ENCODE data around the gene TCAF1. TPM values are rescaled to one million over a fixed set of nuclear protein-coding genes. Genes with fewer than 3 reads are reported as not detected.

The TCAF1 gene
- total RNA-seq, 1 donor from 2014 or later, result 109 TPM

DNA sequence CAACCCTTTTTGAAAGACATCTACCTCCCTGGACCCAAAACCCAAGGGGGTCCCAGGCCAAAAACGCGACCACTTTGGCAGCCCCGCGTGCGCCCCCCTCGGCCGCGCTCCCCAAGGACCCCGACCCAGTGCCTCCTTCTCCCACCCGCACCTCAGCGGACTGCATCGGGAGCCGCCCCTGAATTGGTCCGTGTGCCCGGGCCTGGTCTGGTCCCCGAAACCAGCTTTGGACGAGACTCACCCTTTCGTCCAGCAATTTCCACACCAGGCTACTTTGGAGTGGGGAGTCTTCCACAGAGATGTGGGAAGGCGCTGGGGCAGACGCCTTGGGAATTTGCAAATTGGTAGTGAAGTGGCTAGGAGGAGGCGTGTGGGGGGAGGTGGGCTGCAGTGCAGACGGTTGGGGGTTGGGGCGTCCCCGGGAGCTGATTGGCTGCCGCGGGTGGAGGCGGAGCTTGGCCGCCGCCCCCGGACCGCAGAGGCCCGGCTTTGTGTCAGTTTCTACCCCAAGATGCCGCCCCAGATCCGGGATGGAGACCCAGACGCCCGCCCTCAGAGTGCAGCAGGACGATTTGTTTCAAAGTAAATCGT is 16.9 kb downstream of the TCAF1 start:
- peaks cover 11% of the 10 kb centered on the region for H3K36me3 Mint-ChIP-seq (ENCODE audit: low read depth)
- TF ChIP-seq, protein P1, sequence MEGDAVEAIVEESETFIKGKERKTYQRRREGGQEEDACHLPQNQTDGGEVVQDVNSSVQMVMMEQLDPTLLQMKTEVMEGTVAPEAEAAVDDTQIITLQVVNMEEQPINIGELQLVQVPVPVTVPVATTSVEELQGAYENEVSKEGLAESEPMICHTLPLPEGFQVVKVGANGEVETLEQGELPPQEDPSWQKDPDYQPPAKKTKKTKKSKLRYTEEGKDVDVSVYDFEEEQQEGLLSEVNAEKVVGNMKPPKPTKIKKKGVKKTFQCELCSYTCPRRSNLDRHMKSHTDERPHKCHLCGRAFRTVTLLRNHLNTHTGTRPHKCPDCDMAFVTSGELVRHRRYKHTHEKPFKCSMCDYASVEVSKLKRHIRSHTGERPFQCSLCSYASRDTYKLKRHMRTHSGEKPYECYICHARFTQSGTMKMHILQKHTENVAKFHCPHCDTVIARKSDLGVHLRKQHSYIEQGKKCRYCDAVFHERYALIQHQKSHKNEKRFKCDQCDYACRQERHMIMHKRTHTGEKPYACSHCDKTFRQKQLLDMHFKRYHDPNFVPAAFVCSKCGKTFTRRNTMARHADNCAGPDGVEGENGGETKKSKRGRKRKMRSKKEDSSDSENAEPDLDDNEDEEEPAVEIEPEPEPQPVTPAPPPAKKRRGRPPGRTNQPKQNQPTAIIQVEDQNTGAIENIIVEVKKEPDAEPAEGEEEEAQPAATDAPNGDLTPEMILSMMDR (IDR thresholded peaks at IDR 0.05), result peak; percentile 29
- H3K4me3 Mint-ChIP-seq (ENCODE audit: unreplicated experiment), result peak overlapping the region; percentile 86
- peak; percentile 96 for DNase-seq (ENCODE audit: low spot score)
- H3K27me3 Mint-ChIP-seq (ENCODE audit: low read depth), result no peaks in the 10 kb centered on the region
- peaks cover 50% of the 10 kb centered on the region for H3K4me1 Mint-ChIP-seq (ENCODE audit: low read depth)
- peak overlapping the region; percentile 81 for H3K27ac Mint-ChIP-seq (ENCODE audit: unreplicated experiment)
- H3K9me3 Mint-ChIP-seq (ENCODE audit: low read depth), result peaks cover 9% of the 10 kb centered on the region

DNA sequence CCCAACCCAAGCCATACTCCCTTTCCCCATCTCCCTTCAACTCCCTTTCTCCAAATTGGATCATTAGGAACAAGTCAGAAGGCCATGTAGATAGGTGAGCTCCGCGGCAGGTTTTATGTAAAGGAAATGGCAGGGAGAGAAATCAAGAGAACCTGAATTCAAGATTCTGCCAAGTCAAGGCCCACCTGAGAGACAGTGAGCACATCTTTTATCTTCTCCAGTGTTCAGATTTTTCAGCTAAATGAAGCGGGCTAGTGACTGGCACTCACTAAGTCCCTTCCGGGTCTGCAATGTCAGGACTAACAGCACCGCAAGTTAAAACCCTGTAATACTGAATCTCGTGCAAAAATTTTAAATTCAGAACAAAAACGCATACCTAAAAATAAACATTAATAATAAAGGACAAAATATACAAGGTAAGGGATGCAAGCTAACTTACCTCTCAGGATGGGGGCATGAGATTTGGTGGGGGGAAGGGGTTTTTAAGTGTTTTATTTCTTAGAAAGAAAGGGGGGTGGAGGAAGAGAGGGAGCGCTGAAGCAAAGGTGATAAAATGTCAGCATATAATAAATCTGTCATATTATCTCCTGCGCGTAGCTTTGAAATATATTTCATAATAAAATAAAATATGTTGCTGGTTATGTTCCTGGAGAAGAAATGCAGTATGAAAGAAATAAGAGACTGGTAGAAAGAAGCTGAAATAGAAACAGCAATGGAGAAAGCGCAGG is 17.6 kb downstream of the TCAF1 start:
- Mint-ChIP-seq H3K36me3 (ENCODE audit: low read depth) (peaks cover 12% of the 10 kb centered on the region), H3K27ac (ENCODE audit: unreplicated experiment) (peak overlapping the region; percentile 81), H3K9me3 (ENCODE audit: low read depth) (peaks cover 8% of the 10 kb centered on the region), H3K4me1 (ENCODE audit: low read depth) (peaks cover 57% of the 10 kb centered on the region), H3K4me3 (ENCODE audit: unreplicated experiment) (peak overlapping the region; percentile 86), H3K27me3 (ENCODE audit: low read depth) (no peaks in the 10 kb centered on the region)
- TF ChIP-seq, protein P1 (IDR thresholded peaks at IDR 0.05), result no peak
- DNase-seq (ENCODE audit: low spot score), result no peak

DNA sequence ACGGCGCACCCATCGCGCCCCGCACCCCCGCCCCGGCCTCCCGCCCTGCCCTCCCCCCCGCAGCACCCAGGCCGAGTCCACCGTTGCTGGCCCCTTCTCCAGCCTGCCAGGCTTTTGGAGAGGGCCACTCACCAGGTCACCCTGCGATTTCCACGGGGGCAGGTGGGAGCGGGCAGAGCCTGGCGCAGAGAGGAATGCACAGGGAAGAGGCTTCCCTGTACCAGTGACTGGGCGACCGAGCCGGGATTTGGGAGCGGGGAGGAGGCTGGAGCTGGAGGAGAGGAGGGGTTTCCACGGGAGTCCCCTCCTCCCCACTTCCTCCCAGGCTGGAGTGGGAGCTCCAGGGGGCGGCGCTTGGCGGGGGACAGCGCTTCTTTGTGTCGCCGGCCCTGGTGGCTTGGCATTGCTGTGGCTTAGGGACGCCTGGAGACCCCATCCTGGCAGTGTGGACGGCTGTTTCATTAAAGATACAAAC is 19.3 kb downstream of the TCAF1 start:
- Mint-ChIP-seq H3K36me3 (ENCODE audit: low read depth) (peaks cover 5% of the 10 kb centered on the region), H3K27ac (ENCODE audit: unreplicated experiment) (peak overlapping the region; percentile 94), H3K4me3 (ENCODE audit: unreplicated experiment) (peak overlapping the region; percentile 89), H3K9me3 (ENCODE audit: low read depth) (no peaks in the 10 kb centered on the region), H3K4me1 (ENCODE audit: low read depth) (peaks cover 63% of the 10 kb centered on the region), H3K27me3 (ENCODE audit: low read depth) (no peaks in the 10 kb centered on the region)
- peak; percentile 95 for DNase-seq (ENCODE audit: low spot score)
- TF ChIP-seq, protein P1 (IDR thresholded peaks at IDR 0.05), result no peak

DNA sequence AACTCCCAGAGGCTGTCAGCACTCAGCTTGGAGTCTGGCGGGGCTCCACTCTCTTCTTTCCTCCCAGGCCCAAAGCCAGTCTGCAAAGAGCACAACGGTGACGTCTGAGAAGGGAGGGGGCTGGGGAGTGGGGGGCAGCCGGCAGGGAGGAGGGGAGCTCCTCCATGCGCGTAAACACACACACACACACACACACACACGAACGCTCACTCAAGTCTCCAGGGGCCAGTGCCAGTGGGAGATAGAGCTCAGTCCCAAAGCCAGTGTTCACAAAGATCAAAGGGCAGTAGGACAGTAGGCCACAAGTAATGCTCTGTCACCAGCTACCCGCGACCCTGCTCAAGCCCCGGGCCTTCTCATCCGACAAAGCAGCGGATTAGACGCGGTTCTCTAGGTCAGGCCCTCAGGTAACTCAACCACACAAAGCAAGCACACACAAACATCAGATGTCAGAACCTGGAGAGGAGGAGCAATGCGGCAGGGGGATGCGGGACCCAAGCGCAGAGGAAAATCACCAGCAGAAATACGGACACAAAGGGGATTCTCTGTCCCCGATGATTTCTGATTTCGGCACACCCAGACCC is 19.9 kb downstream of the TCAF1 start:
- no peaks in the 10 kb centered on the region for H3K27me3 Mint-ChIP-seq (ENCODE audit: low read depth)
- TF ChIP-seq, protein P1 (IDR thresholded peaks at IDR 0.05), result no peak
- H3K27ac Mint-ChIP-seq (ENCODE audit: unreplicated experiment), result peak overlapping the region; percentile 90
- no peaks in the 10 kb centered on the region for H3K9me3 Mint-ChIP-seq (ENCODE audit: low read depth)
- peak overlapping the region; percentile 89 for H3K4me3 Mint-ChIP-seq (ENCODE audit: unreplicated experiment)
- H3K36me3 Mint-ChIP-seq (ENCODE audit: low read depth), result peaks cover 7% of the 10 kb centered on the region
- no peak for DNase-seq (ENCODE audit: low spot score)
- H3K4me1 Mint-ChIP-seq (ENCODE audit: low read depth), result peaks cover 62% of the 10 kb centered on the region

DNA sequence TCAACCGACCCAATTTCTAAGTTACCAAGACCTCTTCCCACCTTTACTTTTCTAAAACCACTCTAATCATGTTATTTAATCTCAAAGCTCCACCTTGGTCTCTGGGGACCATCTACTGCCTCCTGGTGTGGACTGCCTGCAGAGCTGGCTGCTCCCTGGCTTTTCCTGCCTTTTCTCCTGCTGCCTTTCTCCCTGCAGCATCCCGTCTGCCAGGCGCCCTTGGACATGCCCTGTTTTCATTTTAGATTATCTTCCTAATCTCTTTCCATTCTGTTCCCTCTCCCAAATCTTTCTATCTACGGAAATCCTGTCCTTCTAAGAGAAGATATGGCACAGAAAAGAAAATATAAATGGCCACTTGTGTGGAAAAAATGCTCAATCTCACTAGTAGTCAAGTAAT is 23.1 kb downstream of the TCAF1 start:
- Mint-ChIP-seq H3K4me1 (ENCODE audit: low read depth) (peaks cover 42% of the 10 kb centered on the region), H3K9me3 (ENCODE audit: low read depth) (no peaks in the 10 kb centered on the region), H3K27ac (ENCODE audit: unreplicated experiment) (no peak overlapping the region), H3K36me3 (ENCODE audit: low read depth) (peaks cover 23% of the 10 kb centered on the region), H3K4me3 (ENCODE audit: unreplicated experiment) (no peak overlapping the region), H3K27me3 (ENCODE audit: low read depth) (no peaks in the 10 kb centered on the region)
- TF ChIP-seq, protein P1 (IDR thresholded peaks at IDR 0.05), result no peak
- no peak for DNase-seq (ENCODE audit: low spot score)
